CD4-positive, CD25-positive, alpha-beta regulatory T cell (primary cell): ENCODE results near the gene CLIC4. TPM values are rescaled to one million over a fixed set of nuclear protein-coding genes. Genes with fewer than 3 reads are reported as not detected.
"Not testable (repeated sequence)": the region's sequence is repeated elsewhere in the genome, so short reads cannot be mapped to it uniquely, and the experiment has no call there.

Experiments
- ATAC-seq, 2 donors: fragments of 150-1000 bp; cut with Tn5 transposase; one replicate each; pipeline ENCODE4 v1.10.0; 2021; ENCODE audit warnings: low read depth in 2 of 2, moderate number of reproducible peaks in 2 of 2, moderate library complexity in 1 of 2
- DNase-seq, 3 donors: peaks; one replicate each; pipeline versions ENCODE4 v3.0.0 to v3.0.0-alpha.2; 2012 to 2022; ENCODE audit warnings: mixed read lengths in 1 of 3
- H3K27ac ChIP-seq: one replicate; pipeline ENCODE4 v1.7.0; 2013; ENCODE audit warnings: mild to moderate bottlenecking, low read length; ENCODE audit not compliant: insufficient read depth, poor library complexity, severe bottlenecking
- H3K27me3 ChIP-seq: one replicate; pipeline ENCODE4 v1.7.0; 2013; ENCODE audit warnings: low read length; ENCODE audit not compliant: control insufficient read depth, insufficient read depth
- H3K36me3 ChIP-seq: one replicate; pipeline ENCODE4 v1.7.0; 2013; ENCODE audit warnings: mild to moderate bottlenecking, low read length, moderate library complexity; ENCODE audit not compliant: control insufficient read depth, insufficient read depth
- H3K4me1 ChIP-seq: 2 replicates; pipeline ENCODE4 v1.7.0; 2013; ENCODE audit warnings: mild to moderate bottlenecking, low read length; ENCODE audit not compliant: insufficient read depth, control insufficient read depth, poor library complexity, severe bottlenecking
- H3K4me3 ChIP-seq: one replicate; pipeline ENCODE4 v1.7.0; 2013; ENCODE audit warnings: low read depth, mild to moderate bottlenecking, low read length, moderate library complexity
- H3K9me3 ChIP-seq, 2 experiments: 1 replicate in 1 of 2; 2 replicates in 1 of 2; pipeline ENCODE4 v1.7.0; 2013; ENCODE audit warnings: low read length in 2 of 2, mild to moderate bottlenecking in 1 of 2, moderate library complexity in 1 of 2; ENCODE audit not compliant: control insufficient read depth in 2 of 2
- H3K27ac Mint-ChIP-seq, 3 donors: one replicate each; pipeline ENCODE4 v1.8.0; 2020 to 2022; ENCODE audit warnings: mild to moderate bottlenecking in 3 of 3, mixed read lengths in 3 of 3, moderate library complexity in 2 of 3
- H3K27me3 Mint-ChIP-seq: one replicate; pipeline ENCODE4 v1.8.0; 2022; ENCODE audit warnings: mild to moderate bottlenecking, mixed read lengths
- H3K36me3 Mint-ChIP-seq: one replicate; pipeline ENCODE4 v1.8.0; 2020; ENCODE audit warnings: mixed read lengths
- H3K4me1 Mint-ChIP-seq, 4 donors: one replicate each; pipeline ENCODE4 v1.8.0; 2020 to 2022; ENCODE audit warnings: mixed read lengths in 4 of 4, mild to moderate bottlenecking in 1 of 4
- H3K4me3 Mint-ChIP-seq, 4 donors: one replicate each; pipeline ENCODE4 v1.8.0; 2020 to 2022; ENCODE audit warnings: mild to moderate bottlenecking in 4 of 4, mixed read lengths in 4 of 4, moderate library complexity in 3 of 4
- H3K9me3 Mint-ChIP-seq, 7 donors: one replicate each; pipeline ENCODE4 v1.8.0; 2020 to 2022; ENCODE audit warnings: mixed read lengths in 7 of 7, mild to moderate bottlenecking in 3 of 7, moderate library complexity in 2 of 7
- polyA plus RNA-seq, 4 donors: library from polyadenylated mRNA; unstranded; fragments of 300-500 nt; fragmentation: Illumina TruSeq; gene quantifications; one replicate each; pipeline ENCODE4 v1.2.3, GENCODE V29; 2021
- total RNA-seq: library from RNA; stranded (reverse); gene quantifications from one replicate; pipeline ENCODE4 v1.2.3, GENCODE V29; 2022

CLIC4 gene
- total and polyA plus RNA-seq, 5 donors from 2014 or later = 0.08 to 2.1 (median 0.97) TPM

DNA sequence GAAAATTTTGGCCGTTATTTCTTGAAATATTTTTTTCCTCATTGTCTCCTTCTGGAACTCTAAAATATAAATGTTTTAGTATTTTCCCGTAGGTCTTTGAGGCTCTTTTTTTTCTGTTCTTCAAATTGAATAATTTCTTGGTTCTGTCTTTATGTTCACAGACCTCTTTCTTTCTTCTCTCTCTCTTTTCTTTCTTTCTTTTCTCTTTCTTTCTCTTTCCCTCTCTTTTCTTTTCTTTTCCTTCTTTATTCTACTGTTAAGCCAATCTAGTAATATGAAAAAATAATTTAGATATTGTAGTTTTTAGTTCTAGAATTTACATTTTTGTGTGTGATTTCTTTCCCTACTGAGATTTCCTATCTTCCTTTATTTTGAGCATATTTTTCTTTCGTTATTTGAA is 30.1 kb downstream of the CLIC4 start:
- ATAC-seq (no peak), DNase-seq (no peak)
- Mint-ChIP-seq H3K4me1 (no peaks in the 10 kb centered on the region), H3K4me3 (no peak overlapping the region), H3K9me3 (peaks cover 0 to 2% (median 0%) of the 10 kb centered on the region in 7 donors), H3K27me3 (peaks cover 32% of the 10 kb centered on the region), H3K27ac (no peak overlapping the region), H3K36me3 (no peaks in the 10 kb centered on the region)
- no peak overlapping the region for H3K4me3 ChIP-seq
- peaks cover 2% of the 10 kb centered on the region for H3K27me3 ChIP-seq
- H3K36me3 ChIP-seq = no peaks in the 10 kb centered on the region
- H3K9me3 ChIP-seq = no peaks in the 10 kb centered on the region
- H3K4me1 ChIP-seq = no peaks in the 10 kb centered on the region
- no peak overlapping the region for H3K27ac ChIP-seq

DNA sequence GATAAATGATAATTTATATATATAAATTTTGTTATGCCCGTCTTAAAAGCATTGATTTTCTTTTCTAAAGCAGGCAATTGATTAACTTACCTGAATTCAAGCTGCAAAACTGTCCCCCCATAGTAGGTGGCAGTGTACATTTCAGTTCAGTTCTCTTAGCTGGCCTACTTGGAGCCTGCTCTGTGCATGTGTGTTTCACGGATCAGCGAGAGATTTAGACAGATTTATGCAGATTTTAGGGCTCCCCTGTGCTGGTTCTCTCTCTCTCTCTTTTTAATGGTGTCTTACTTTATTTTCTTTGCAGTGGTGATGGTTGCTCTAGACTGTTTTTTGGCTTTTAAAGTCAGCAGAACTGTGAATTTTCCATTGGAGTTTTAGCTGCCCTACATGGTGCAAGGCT is 30.7 kb downstream of the CLIC4 start:
- H3K27ac ChIP-seq = no peak overlapping the region

DNA sequence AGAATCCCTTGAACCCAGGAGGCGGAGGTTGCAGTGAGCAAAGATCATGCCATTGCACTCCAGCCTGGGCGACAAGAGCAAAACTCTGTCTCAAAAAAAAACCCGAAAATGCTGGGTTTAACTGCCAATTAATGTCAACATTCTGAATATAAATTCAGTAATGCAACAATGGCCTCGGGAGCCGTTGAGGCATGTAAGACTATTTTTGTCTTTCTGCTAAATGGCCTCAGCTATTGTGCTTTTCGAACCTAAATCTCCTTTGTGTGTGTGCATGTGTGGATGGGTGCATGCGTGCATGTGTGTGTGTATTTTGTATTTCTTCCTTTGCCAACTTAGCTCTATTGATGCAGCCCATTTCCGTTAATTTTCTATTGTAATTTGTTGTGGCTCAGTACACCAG is 31.6 kb downstream of the CLIC4 start:
- Mint-ChIP-seq H3K4me3 (no peak overlapping the region), H3K4me1 (no peaks in the 10 kb centered on the region), H3K27me3 (peaks cover 28% of the 10 kb centered on the region), H3K36me3 (no peaks in the 10 kb centered on the region), H3K27ac (no peak overlapping the region), H3K9me3 (peaks cover 0 to 2% (median 0%) of the 10 kb centered on the region in 7 donors)
- Histone ChIP-seq H3K4me1 (no peaks in the 10 kb centered on the region), H3K27ac (no peak overlapping the region), H3K36me3 (no peaks in the 10 kb centered on the region), H3K4me3 (no peak overlapping the region), H3K9me3 (no peaks in the 10 kb centered on the region), H3K27me3 (peaks cover 4% of the 10 kb centered on the region)
- DNase-seq (no peak), ATAC-seq (no peak)

More for the DNA sequence above, 30.7 kb downstream of the CLIC4 start:
- Mint-ChIP-seq H3K4me3 (no peak overlapping the region), H3K4me1 (no peaks in the 10 kb centered on the region), H3K27me3 (peaks cover 31% of the 10 kb centered on the region), H3K9me3 (peaks cover 0 to 2% (median 0%) of the 10 kb centered on the region in 7 donors), H3K36me3 (no peaks in the 10 kb centered on the region), H3K27ac (no peak overlapping the region)
- Histone ChIP-seq H3K27me3 (peaks cover 2% of the 10 kb centered on the region), H3K36me3 (no peaks in the 10 kb centered on the region), H3K4me1 (no peaks in the 10 kb centered on the region), H3K9me3 (no peaks in the 10 kb centered on the region), H3K4me3 (no peak overlapping the region)
- ATAC-seq (no peak), DNase-seq (no peak)

DNA sequence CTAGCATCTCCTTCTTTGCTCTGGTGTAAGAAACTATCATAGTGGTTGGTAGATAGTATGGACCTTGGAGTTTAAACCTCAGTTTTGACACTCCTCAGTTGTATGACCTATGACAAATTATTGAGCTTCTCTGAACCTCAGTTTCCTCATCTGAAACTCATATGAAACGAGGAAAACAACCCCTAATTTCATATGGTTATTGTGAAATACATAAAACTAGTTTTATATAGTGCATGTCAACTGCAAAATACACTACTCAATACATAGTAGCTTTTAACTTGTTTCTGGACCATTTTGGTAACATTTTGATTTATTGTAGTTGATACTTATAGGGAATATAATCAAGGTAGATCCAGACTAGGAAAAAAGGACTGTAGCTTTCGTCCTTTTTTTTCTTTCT is 32.9 kb downstream of the CLIC4 start:
- H3K36me3 ChIP-seq = no peaks in the 10 kb centered on the region
- Mint-ChIP-seq H3K27ac (no peak overlapping the region), H3K4me1 (no peaks in the 10 kb centered on the region), H3K27me3 (peaks cover 31% of the 10 kb centered on the region), H3K4me3 (no peak overlapping the region), H3K36me3 (no peaks in the 10 kb centered on the region), H3K9me3 (peaks cover 0 to 2% (median 0%) of the 10 kb centered on the region in 7 donors)
- H3K4me3 ChIP-seq = no peak overlapping the region
- ATAC-seq = no peak
- peaks cover 4% of the 10 kb centered on the region for H3K27me3 ChIP-seq
- DNase-seq = no peak
- no peak overlapping the region for H3K27ac ChIP-seq
- H3K9me3 ChIP-seq = no peaks in the 10 kb centered on the region
- no peaks in the 10 kb centered on the region for H3K4me1 ChIP-seq

DNA sequence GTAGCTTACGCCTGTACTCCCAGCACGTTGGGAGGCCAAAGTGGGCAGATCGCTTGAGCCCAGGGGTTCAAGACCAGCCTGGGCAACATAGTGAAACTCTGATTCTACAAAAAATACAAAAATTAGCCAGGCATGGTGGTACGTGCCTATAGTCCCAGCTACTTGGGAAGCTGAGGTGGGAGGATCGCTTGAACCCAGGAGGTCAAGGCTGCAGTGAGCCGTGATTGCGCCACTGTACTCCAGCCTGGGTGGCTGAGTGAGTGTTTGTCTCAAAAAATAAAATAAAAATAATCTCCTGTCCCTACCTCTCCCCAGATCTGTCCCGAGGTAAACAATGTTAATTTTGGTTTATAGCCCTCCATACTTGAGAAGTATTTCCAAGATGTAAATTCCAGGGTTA is 34.0 kb downstream of the CLIC4 start:
- not testable (repeated sequence) for H3K4me3 Mint-ChIP-seq, H3K27me3 ChIP-seq, DNase-seq, H3K9me3 Mint-ChIP-seq, H3K36me3 Mint-ChIP-seq, H3K4me1 Mint-ChIP-seq, H3K36me3 ChIP-seq, H3K9me3 ChIP-seq, H3K27ac Mint-ChIP-seq, H3K27ac ChIP-seq, H3K4me3 ChIP-seq, ATAC-seq, H3K4me1 ChIP-seq
- peaks cover 37% of the 10 kb centered on the region for H3K27me3 Mint-ChIP-seq

DNA sequence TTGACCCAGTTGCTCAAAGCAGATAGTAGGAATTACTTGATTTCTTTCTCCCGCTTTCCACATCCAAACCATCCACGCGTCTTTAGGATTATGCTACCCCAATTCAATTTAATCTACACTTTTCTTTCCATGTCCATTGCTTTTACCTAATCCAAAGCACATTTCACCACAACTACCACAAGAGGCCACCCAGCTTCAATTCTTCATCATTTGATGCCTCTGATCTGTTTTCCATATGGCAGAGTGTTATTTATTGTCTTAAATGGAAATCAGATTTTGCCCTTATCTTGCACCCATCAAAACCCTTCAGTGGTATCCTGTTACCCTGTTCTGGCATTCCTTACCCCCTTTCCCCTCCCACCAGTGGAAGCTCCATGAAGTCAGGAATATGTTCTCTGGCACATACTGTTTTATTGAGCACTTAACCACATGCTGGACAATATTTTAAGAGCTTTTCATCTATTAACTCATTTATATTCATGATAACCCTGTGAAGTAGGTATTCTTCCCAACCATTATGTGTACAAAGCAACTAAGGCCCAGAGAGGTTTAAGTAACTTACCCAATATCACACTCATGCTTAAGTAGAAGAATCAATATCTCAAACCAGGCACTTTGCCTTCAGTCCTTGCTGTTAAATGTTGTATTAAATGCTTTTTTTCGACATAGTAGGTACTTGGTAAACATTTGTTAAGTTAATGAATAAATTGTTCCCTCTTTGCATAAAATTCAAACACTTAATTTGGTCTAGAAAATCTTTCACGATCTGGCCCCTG is 34.6 kb downstream of the CLIC4 start:
- peaks cover 36% of the 10 kb centered on the region for H3K27me3 Mint-ChIP-seq
- no peaks in the 10 kb centered on the region for H3K36me3 Mint-ChIP-seq
- Histone ChIP-seq H3K4me3 (no peak overlapping the region), H3K27ac (no peak overlapping the region), H3K36me3 (no peaks in the 10 kb centered on the region), H3K4me1 (no peaks in the 10 kb centered on the region), H3K9me3 (no peaks in the 10 kb centered on the region), H3K27me3 (peaks cover 4% of the 10 kb centered on the region)
- no peak for ATAC-seq
- H3K4me1 Mint-ChIP-seq = no peaks in the 10 kb centered on the region
- H3K4me3 Mint-ChIP-seq = no peak overlapping the region
- no peak overlapping the region for H3K27ac Mint-ChIP-seq
- DNase-seq = no peak
- peaks cover 0 to 2% (median 0%) of the 10 kb centered on the region in 7 donors for H3K9me3 Mint-ChIP-seq

DNA sequence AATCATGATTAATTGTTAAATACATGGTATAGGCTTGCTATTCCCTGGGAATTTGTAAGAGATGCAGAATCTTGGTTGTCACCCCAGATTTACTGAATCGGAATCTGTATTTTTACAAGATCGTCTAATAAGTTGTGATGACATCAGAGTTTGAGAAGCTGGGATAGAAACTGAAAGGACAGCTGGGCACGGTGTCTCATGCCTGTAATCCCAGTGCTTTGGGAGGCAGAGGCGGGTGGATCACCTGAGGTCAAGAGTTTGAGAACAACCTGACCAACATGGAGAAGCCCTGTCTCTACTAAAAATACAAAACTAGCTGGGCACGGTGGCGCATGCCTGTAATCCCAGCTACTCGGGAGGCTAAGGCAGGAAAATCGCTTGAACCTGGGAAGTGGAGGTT is 35.4 kb downstream of the CLIC4 start:
- not testable (repeated sequence) for H3K36me3 ChIP-seq, H3K4me3 Mint-ChIP-seq, H3K9me3 Mint-ChIP-seq, ATAC-seq, H3K4me3 ChIP-seq, H3K4me1 Mint-ChIP-seq, H3K27me3 ChIP-seq, H3K4me1 ChIP-seq, DNase-seq, H3K27ac Mint-ChIP-seq, H3K36me3 Mint-ChIP-seq, H3K9me3 ChIP-seq, H3K27ac ChIP-seq
- peaks cover 29% of the 10 kb centered on the region for H3K27me3 Mint-ChIP-seq

DNA sequence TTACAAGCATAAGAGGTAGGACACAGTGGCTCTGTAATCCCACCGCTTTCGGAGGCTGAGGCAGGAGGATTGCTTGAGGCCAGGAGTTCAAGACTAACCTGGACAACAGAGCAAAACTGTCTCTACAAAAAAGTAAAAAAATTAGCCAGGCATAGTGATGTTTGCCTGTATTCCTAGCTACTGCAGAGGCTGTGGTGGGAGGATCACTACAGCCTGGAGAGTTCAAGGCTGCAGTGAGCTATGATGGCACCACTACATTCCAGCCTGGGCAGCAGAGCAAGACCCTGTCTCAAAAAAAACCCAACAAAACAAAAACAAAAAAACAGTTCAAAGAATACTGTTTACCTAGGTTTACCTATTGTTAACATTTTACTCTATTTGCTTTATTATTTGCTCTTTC is 37.4 kb downstream of the CLIC4 start:
- H3K4me1 Mint-ChIP-seq = no peaks in the 10 kb centered on the region
- H3K9me3 Mint-ChIP-seq = peaks cover 0 to 2% (median 0%) of the 10 kb centered on the region in 7 donors
- H3K27me3 ChIP-seq = peaks cover 4% of the 10 kb centered on the region
- H3K4me3 ChIP-seq = no peak overlapping the region
- no peak overlapping the region for H3K27ac ChIP-seq
- no peaks in the 10 kb centered on the region for H3K36me3 Mint-ChIP-seq
- DNase-seq = no peak
- H3K36me3 ChIP-seq = no peaks in the 10 kb centered on the region
- H3K4me3 Mint-ChIP-seq = no peak overlapping the region
- no peak overlapping the region for H3K27ac Mint-ChIP-seq
- H3K9me3 ChIP-seq = no peaks in the 10 kb centered on the region
- no peaks in the 10 kb centered on the region for H3K4me1 ChIP-seq
- no peak for ATAC-seq
- peaks cover 28% of the 10 kb centered on the region for H3K27me3 Mint-ChIP-seq
